PC-3 (cell line): Measurements from ENCODE around the gene WNK1.

Experiments
- CTCF ChIP-seq: fragments of 300-600 bp; sonication (generic); conservative IDR thresholded peaks from 2 replicates; pipeline ENCODE4 v1.5.1; 2017; ENCODE audit warnings: antibody characterized with exemption, low read depth, mild to moderate bottlenecking, low read length
- EZH2 ChIP-seq: fragments of 300-600 bp; sonication (generic); IDR thresholded peaks from one replicate; pipeline ENCODE4 v1.6.1; 2017; ENCODE audit warnings: antibody characterized with exemption, mild to moderate bottlenecking, low read length; ENCODE audit not compliant: unreplicated experiment

GRCh38 chr12:725076-725475, 27.3 kb upstream of the WNK1 start:
- TF ChIP-seq CTCF (no peak), EZH2 (no peak)
